Mesenchymal stem cell (in vitro differentiated cells and primary cell): ENCODE measurements around the gene CIT.

Source experiments
- DNase-seq: peaks from one replicate; pipeline ENCODE4 v3.0.0-alpha.2; 2013
- H2AFZ ChIP-seq: one replicate; pipeline ENCODE4 v1.6.1; 2013; ENCODE audit warnings: low read depth, mild to moderate bottlenecking, control low read depth, inconsistent platforms, low read length, moderate library complexity
- H2AK5ac ChIP-seq: 2 replicates; pipeline ENCODE4 v1.6.1; 2013; ENCODE audit warnings: low read length, moderate library complexity, mild to moderate bottlenecking, inconsistent platforms; ENCODE audit not compliant: severe bottlenecking
- H2BK120ac ChIP-seq: one replicate; pipeline ENCODE4 v1.6.1; 2013; ENCODE audit warnings: low read depth, mild to moderate bottlenecking, inconsistent platforms, low read length, moderate library complexity
- H2BK12ac ChIP-seq, 2 experiments: one replicate each; pipeline ENCODE4 v1.6.1; 2013; ENCODE audit warnings: inconsistent platforms in 2 of 2, low read length in 2 of 2, mild to moderate bottlenecking in 2 of 2, moderate library complexity in 2 of 2, control low read depth in 1 of 2
- H2BK15ac ChIP-seq: one replicate; pipeline ENCODE4 v1.6.1; 2013; ENCODE audit warnings: mild to moderate bottlenecking, low read depth, inconsistent platforms; ENCODE audit not compliant: poor library complexity, severe bottlenecking
- H2BK5ac ChIP-seq: 2 replicates; pipeline ENCODE4 v1.6.1; 2013; ENCODE audit warnings: low read depth, mild to moderate bottlenecking, low read length, control low read depth, inconsistent platforms; ENCODE audit not compliant: poor library complexity, severe bottlenecking
- H3K14ac ChIP-seq, 2 experiments: one replicate each; pipeline ENCODE4 v1.6.1; 2013; ENCODE audit warnings: inconsistent platforms in 2 of 2, low read length in 2 of 2, control low read depth in 1 of 2, mild to moderate bottlenecking in 1 of 2, moderate library complexity in 1 of 2
- H3K18ac ChIP-seq, 2 experiments: one replicate each; pipeline ENCODE4 v1.6.1; 2013; ENCODE audit warnings: inconsistent platforms in 2 of 2, low read length in 2 of 2, control low read depth in 1 of 2, low read depth in 1 of 2, mild to moderate bottlenecking in 1 of 2
- H3K23ac ChIP-seq, 2 experiments: one replicate each; pipeline ENCODE4 v1.6.1; 2013; ENCODE audit warnings: inconsistent platforms in 2 of 2, low read length in 2 of 2, mild to moderate bottlenecking in 2 of 2, moderate library complexity in 2 of 2, control low read depth in 1 of 2
- H3K27ac ChIP-seq: 2 replicates; pipeline ENCODE4 v1.5.1; 2013; ENCODE audit warnings: mild to moderate bottlenecking, moderate library complexity, low read length, control low read depth, inconsistent platforms; ENCODE audit not compliant: poor library complexity, severe bottlenecking
- H3K27me3 ChIP-seq, 2 experiments: 2 replicates each; pipeline versions ENCODE4 v1.6.1 to v1.7.0; 2013; ENCODE audit warnings: low read length in 2 of 2, mild to moderate bottlenecking in 2 of 2, moderate library complexity in 2 of 2, control low read depth in 1 of 2, inconsistent platforms in 1 of 2; ENCODE audit not compliant: control insufficient read depth in 1 of 2, insufficient read depth in 1 of 2
- H3K36me3 ChIP-seq, 2 experiments: 2 replicates each; pipeline versions ENCODE4 v1.6.1 to v1.7.0; 2013; ENCODE audit warnings: low read length in 2 of 2, control low read depth in 1 of 2, inconsistent platforms in 1 of 2, low read depth in 1 of 2, mild to moderate bottlenecking in 1 of 2; ENCODE audit not compliant: insufficient read depth in 2 of 2, control insufficient read depth in 1 of 2
- H3K4ac ChIP-seq, 2 experiments: one replicate each; pipeline ENCODE4 v1.6.1; 2013; ENCODE audit warnings: inconsistent platforms in 2 of 2, low read length in 2 of 2, mild to moderate bottlenecking in 2 of 2, moderate library complexity in 2 of 2, control low read depth in 1 of 2, low read depth in 1 of 2
- H3K4me1 ChIP-seq: 2 replicates; pipeline ENCODE4 v1.6.1; 2013; ENCODE audit warnings: low read depth, low read length, control low read depth; ENCODE audit not compliant: control insufficient read depth, insufficient read depth
- H3K4me2 ChIP-seq: 2 replicates; pipeline ENCODE4 v1.6.1; 2013; ENCODE audit warnings: low read length, mild to moderate bottlenecking, inconsistent platforms; ENCODE audit not compliant: poor library complexity, severe bottlenecking
- H3K4me3 ChIP-seq, 2 experiments: 2 replicates each; pipeline versions ENCODE4 v1.5.1 to v1.7.0; 2013; ENCODE audit warnings: low read length in 2 of 2, mild to moderate bottlenecking in 2 of 2, control low read depth in 1 of 2, low read depth in 1 of 2; ENCODE audit not compliant: insufficient read depth in 1 of 2
- H3K79me1 ChIP-seq: replicated peaks from 2 replicates; pipeline ENCODE4 v1.6.1; 2013; ENCODE audit warnings: mild to moderate bottlenecking, control low read depth, low read length, inconsistent platforms; ENCODE audit not compliant: poor library complexity, severe bottlenecking
- H3K9ac ChIP-seq: 2 replicates; pipeline ENCODE4 v1.7.0; 2013; ENCODE audit warnings: mild to moderate bottlenecking, low read length, moderate library complexity
- H3K9me3 ChIP-seq: 2 replicates; pipeline ENCODE4 v1.7.0; 2013; ENCODE audit warnings: mild to moderate bottlenecking, low read length; ENCODE audit not compliant: control insufficient read depth
- H4K8ac ChIP-seq: one replicate; pipeline ENCODE4 v1.6.1; 2013; ENCODE audit warnings: inconsistent platforms, mild to moderate bottlenecking, low read length, moderate library complexity
- H4K91ac ChIP-seq: one replicate; pipeline ENCODE4 v1.6.1; 2013; ENCODE audit warnings: mild to moderate bottlenecking, low read length, inconsistent platforms
- WGBS: methylation state at CpG from one replicate; pipeline ENCODE4 v1.1.7; 2013; ENCODE audit warnings: mixed read lengths; 5-methylcytosine and 5-hydroxymethylcytosine counted together

CIT gene

GRCh38 chr12:119772431-119772830, 104.7 kb downstream of the CIT start:
- Histone ChIP-seq H3K18ac (no peak overlapping the region), H4K8ac (no peak overlapping the region), H2BK5ac (no peak overlapping the region), H2BK120ac (no peak overlapping the region), H3K4ac (no peak overlapping the region), H2AK5ac (no peak overlapping the region), H4K91ac (no peak overlapping the region), H3K4me1 (no peaks in the 10 kb centered on the region), H2BK12ac (no peak overlapping the region), H3K27me3 (no peaks in the 10 kb centered on the region), H2AFZ (no peak overlapping the region), H3K9me3 (no peaks in the 10 kb centered on the region), H3K14ac (no peak overlapping the region), H3K79me1 (peaks cover 5% of the 10 kb centered on the region), H3K23ac (no peak overlapping the region), H3K4me3 (no peak overlapping the region), H3K9ac (no peak overlapping the region), H2BK15ac (no peak overlapping the region), H3K4me2 (no peak overlapping the region), H3K36me3 (peaks cover 0 to 58% of the 10 kb centered on the region in 2 experiments), H3K27ac (no peak overlapping the region)
- 95% methylated on average over 3 of the region's 4 CpGs for WGBS
- DNase-seq, result no peak

GRCh38 chr12:119770146-119770545, 107.0 kb downstream of the CIT start:
- H3K4me3 ChIP-seq, result no peak overlapping the region
- no peak overlapping the region for H2BK5ac ChIP-seq
- WGBS, result 97% methylated on average over 4 of the region's 5 CpGs
- H3K4me2 ChIP-seq, result no peak overlapping the region
- H3K14ac ChIP-seq, result no peak overlapping the region
- H2BK120ac ChIP-seq, result no peak overlapping the region
- no peaks in the 10 kb centered on the region for H3K27me3 ChIP-seq
- no peaks in the 10 kb centered on the region for H3K4me1 ChIP-seq
- H4K91ac ChIP-seq, result no peak overlapping the region
- peaks cover 5% of the 10 kb centered on the region for H3K79me1 ChIP-seq
- peaks cover 5 to 57% of the 10 kb centered on the region in 2 experiments for H3K36me3 ChIP-seq
- DNase-seq, result no peak
- no peak overlapping the region for H3K9ac ChIP-seq
- H3K27ac ChIP-seq, result no peak overlapping the region
- H4K8ac ChIP-seq, result no peak overlapping the region
- no peak overlapping the region for H3K23ac ChIP-seq
- H2BK12ac ChIP-seq, result no peak overlapping the region
- no peak overlapping the region for H3K18ac ChIP-seq
- H2AFZ ChIP-seq, result no peak overlapping the region
- H3K9me3 ChIP-seq, result no peaks in the 10 kb centered on the region
- H2BK15ac ChIP-seq, result no peak overlapping the region
- H2AK5ac ChIP-seq, result no peak overlapping the region
- H3K4ac ChIP-seq, result no peak overlapping the region

- H3K9me3 ChIP-seq, result no peaks in the 10 kb centered on the region
- no peak overlapping the region for H3K27ac ChIP-seq
- no peak overlapping the region for H2AK5ac ChIP-seq
- DNase-seq, result no peak
- H2BK15ac ChIP-seq, result no peak overlapping the region
- H2BK12ac ChIP-seq, result no peak overlapping the region
- peaks cover 9 to 72% of the 10 kb centered on the region in 2 experiments for H3K36me3 ChIP-seq
- no peak overlapping the region for H3K23ac ChIP-seq
- H4K91ac ChIP-seq, result no peak overlapping the region
- H3K27me3 ChIP-seq, result no peaks in the 10 kb centered on the region
- no peak overlapping the region for H3K18ac ChIP-seq
- peaks cover 2% of the 10 kb centered on the region for H3K79me1 ChIP-seq
- WGBS, result 97% methylated on average over 2 of the region's 4 CpGs
- H3K4me1 ChIP-seq, result no peaks in the 10 kb centered on the region
- H2BK5ac ChIP-seq, result no peak overlapping the region
- H3K9ac ChIP-seq, result no peak overlapping the region
- no peak overlapping the region for H2BK120ac ChIP-seq
- no peak overlapping the region for H4K8ac ChIP-seq
- no peak overlapping the region for H3K4me2 ChIP-seq
- no peak overlapping the region for H3K4ac ChIP-seq
- H3K4me3 ChIP-seq, result no peak overlapping the region
- no peak overlapping the region for H2AFZ ChIP-seq
- H3K14ac ChIP-seq, result no peak overlapping the region
Observed at GRCh38 chr12:119762619-119763018, 114.5 kb downstream of the CIT start.

DNA sequence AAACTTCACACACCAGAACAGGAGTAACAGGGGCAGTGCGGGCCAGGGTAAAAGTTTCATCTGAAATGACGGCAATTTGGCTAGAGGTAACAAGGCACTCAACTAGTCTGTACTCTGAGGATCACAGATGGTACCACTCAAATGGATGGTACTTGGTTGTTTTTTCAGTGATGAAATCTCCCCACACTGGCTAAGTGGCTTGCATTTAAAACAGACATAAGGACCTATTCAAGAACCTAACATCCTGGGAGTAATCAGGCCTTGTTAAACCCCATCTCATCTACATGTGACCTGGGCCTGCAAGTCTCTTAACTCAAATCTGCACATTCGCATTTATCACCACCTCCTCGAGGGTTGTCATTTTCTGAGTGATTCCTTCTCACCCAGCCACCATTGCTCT, 118.4 kb downstream of the CIT start:
- peaks cover 9 to 84% of the 10 kb centered on the region in 2 experiments for H3K36me3 ChIP-seq
- H3K18ac ChIP-seq, result no peak overlapping the region
- H3K27me3 ChIP-seq, result no peaks in the 10 kb centered on the region
- WGBS, result 97% methylated on average over 4 of the region's 4 CpGs
- H2AK5ac ChIP-seq, result no peak overlapping the region
- H3K23ac ChIP-seq, result no peak overlapping the region
- H3K4me3 ChIP-seq, result no peak overlapping the region
- H3K4me1 ChIP-seq, result no peaks in the 10 kb centered on the region
- no peak overlapping the region for H3K9ac ChIP-seq
- H3K27ac ChIP-seq, result no peak overlapping the region
- H3K4me2 ChIP-seq, result no peak overlapping the region
- H3K4ac ChIP-seq, result no peak overlapping the region
- H3K79me1 ChIP-seq, result peaks cover 2% of the 10 kb centered on the region
- no peak overlapping the region for H2AFZ ChIP-seq
- no peak overlapping the region for H3K14ac ChIP-seq
- H2BK15ac ChIP-seq, result no peak overlapping the region
- no peak overlapping the region for H2BK12ac ChIP-seq
- H4K8ac ChIP-seq, result no peak overlapping the region
- no peak for DNase-seq
- H4K91ac ChIP-seq, result no peak overlapping the region
- H2BK5ac ChIP-seq, result no peak overlapping the region
- no peak overlapping the region for H2BK120ac ChIP-seq
- H3K9me3 ChIP-seq, result no peaks in the 10 kb centered on the region
